Ureter (tissue), 1 donor: ENCODE data around the gene MTCH1. TPM values are rescaled to one million over a fixed set of nuclear protein-coding genes. Genes with fewer than 3 reads are reported as not detected.

Experiments
- DNase-seq: peaks from one replicate; pipeline ENCODE4 v3.0.0-alpha.2; 2020; ENCODE audit warnings: low spot score
- total RNA-seq: library from RNA; stranded (reverse); gene quantifications from one replicate; pipeline ENCODE4 v1.2.4, GENCODE V29; 2023
- donor health status: DM: yes; HTN: yes; CAD: no.

Gene MTCH1
- total RNA-seq, 1 donor from 2014 or later: 170 TPM

- no peak for DNase-seq
These were observed 58.1 kb downstream of the MTCH1 start for GRCh38 chr6:36927691-36928546.

DNA sequence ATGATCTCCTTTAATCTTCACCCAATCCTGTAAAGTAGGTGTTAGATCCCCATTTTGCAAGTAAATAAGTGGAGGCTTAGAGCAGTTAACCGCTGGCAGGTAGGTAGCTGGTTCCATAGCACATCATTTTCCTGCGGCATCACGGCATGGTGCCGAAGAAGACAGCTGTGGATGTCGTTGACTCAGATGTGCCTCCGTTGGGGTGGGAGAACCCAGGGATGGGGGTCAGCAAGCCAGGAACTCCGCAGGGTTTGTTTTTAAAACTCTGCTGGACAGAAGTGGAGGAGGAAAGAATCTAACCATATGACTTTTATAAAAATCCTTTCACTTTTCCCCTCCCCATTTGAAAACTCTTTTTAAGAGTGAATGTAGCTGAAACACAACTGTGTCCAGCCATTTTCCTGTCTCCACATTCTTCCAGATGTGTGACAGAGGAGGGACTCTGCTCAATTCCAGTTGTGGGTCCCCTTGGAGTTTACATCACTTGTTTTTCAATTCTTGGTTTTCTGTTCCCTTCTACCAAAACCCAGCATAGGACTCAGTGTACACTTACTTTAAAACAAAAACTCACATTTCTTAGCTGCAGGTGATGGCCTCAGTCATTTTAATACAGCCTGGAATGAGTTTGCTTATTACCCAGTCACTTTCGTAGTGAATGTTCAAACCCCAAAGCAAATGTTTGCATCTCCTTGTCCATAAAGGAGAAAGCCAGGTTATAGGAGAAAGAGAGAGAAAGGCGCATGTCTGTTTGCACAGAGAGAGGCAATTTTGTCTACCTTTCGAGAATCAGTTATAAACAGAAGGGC is 59.1 kb downstream of the MTCH1 start:
- no peak for DNase-seq

DNA sequence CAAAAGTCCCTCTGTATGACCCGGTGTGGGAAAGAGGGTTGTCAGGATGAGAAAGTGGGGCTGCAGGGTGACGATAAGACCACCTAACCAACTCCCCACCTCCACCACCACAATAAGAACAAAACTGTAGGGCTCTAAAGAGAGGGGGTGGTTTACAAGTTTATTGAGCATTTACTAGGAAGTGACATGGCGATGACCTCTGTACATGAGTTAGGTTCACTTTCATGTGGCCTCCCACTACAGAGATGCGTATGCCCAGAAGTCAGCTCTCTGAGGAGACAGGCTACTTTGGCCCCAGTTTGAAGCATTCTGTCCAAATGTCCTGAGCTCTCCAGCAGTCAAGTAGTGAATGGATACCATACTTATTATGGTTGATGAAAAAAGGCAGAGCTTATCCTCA is 60.2 kb downstream of the MTCH1 start:
- no peak for DNase-seq

DNA sequence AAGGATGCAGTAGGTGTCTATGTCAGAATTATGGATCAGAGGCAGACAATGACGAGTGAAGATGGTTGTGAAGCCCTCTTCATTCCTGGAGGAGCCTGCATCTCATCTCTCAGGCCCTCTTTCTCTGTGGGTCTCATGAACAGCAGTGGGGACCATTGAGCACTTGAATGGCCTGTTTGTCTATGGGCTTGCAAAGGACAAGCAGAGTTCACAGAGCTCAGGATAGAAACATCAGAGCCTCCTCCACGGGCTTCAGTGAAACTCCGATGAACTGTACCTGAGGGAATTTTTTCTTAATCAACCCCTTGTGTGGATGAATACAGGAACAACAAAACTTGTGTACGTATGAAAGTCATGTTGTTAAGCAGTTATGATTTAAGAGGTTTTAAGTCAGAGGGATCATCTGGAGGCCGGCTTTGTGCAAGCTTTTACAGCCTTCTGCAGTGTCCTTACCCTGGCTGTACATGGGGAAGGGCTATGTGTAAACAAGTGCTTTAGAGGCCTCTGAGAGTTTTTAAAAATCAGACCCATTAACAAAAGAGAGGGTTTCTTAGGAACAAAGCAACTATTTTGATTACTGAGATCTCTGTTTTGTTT is 61.1 kb downstream of the MTCH1 start:
- DNase-seq: no peak

DNA sequence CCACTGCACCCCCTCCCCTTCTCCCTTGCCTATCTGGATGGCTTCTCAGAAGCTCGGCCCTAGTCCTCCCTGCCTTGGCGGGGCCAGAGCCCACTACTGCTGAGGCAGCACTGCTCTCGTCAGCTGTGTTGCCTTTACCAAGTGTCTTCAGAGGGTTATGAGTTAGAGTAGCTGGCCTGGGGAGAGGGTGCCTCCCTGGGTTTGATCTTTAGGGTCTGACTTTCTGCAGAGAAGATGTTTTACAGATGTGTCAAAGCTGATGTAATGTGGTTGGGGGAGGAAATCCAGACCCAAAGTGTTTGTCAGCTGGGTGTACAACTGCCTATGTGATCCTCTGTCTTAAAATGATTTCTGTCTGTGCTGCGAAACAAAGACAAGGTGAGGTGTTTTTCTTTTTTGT is 61.9 kb downstream of the MTCH1 start:
- no peak for DNase-seq

GRCh38 chr6:36920546-36920945 is 65.5 kb downstream of the MTCH1 start:
- DNase-seq: no peak

GRCh38 chr6:36920049-36920448 is 65.9 kb downstream of the MTCH1 start:
- no peak for DNase-seq

Other genes starting within 250 kb of the MTCH1 start
- 3.6 TPM for gene CPNE5, start 146.8 kb downstream of the MTCH1 start, total RNA-seq
- gene PPIL1, start 111.4 kb downstream of the MTCH1 start, total RNA-seq: 39.1 TPM
- 71.4 TPM for gene C6orf89, start 100.2 kb downstream of the MTCH1 start, total RNA-seq
- 15.4 TPM for gene PI16, start 31.5 kb downstream of the MTCH1 start, total RNA-seq
- gene FGD2, start 19.5 kb upstream of the MTCH1 start, total RNA-seq: 32.0 TPM
- gene PIM1, start 184.0 kb upstream of the MTCH1 start, total RNA-seq: 35.0 TPM